Stimulated activated CD8-positive, alpha-beta memory T cell treated with anti-CD3 and anti-CD28 coated beads, Interleukin-15, amount 100 ng/mL, for 48 hours (primary cell): Measurements from ENCODE around the gene GAN.
"Not testable (repeated sequence)": the region's sequence is repeated elsewhere in the genome, so short reads cannot be mapped to it uniquely, and the experiment has no call there.

Experiments used
- DNase-seq, 2 donors: peaks; one replicate each; pipeline ENCODE4 v3.0.0-alpha.2; 2020; ENCODE audit warnings: low read depth in 2 of 2

GAN gene

DNA sequence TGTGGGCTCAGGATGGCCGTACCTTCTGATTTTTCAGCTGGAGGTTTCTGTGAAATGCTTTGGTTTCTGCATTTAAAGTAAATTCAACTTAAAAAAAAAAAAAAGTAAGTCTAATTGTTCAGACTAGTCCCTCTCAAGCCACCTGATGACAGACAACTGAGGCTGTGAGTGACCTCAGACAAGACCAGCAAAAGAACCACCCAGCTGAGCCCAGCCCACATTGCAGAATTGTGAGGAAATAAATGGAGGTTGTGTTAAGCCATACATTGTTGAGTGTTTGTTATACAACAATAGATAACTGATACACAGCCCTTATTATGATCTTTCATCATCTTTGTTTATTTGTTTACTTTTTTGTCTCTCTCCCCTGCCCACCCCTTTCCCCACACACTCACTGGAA is 85.1 kb downstream of the GAN start:
- DNase-seq: no peak

DNA sequence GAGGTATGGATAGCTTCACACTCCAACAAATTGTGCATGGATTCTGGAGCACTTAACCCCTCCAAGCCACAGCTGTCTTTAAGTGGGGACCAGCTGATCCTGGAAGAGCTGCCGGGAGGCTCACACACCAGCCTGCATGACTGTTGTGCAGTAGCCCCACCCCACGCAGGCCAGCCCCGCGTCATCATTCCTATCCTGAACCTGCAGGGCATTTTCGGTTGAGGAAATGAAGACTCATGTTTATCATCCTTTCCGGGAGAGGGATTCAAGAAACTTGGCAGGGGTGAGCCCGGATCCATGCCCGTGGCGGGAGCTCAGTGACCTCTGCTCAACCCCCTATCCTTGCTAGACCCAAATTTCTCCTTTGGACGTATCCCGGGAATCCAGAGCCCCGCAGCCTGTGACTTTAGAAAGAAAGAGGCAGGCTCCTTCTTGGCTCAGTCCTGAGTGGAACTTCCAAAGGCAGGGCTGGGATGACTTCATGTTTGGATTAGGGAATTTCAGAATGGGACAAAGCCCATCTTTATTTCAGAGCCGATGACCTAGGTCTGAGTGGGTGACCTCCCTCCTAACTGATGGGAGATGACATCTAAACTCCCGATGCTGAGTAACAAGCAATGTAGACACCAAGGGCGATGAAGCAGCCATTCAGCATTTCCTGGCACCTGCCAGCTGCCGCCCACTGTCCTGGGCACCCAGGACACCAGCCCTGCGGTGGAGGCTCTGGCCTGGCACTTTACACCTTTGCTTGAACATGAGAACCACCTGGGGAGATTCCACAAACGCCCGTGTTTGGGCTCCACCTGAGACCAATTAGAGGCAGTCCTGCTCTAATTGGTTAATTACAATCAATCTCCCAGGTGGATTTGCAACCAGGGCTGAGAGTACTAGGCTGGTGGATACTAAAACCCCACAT is 86.5 kb downstream of the GAN start:
- no peak for DNase-seq

DNA sequence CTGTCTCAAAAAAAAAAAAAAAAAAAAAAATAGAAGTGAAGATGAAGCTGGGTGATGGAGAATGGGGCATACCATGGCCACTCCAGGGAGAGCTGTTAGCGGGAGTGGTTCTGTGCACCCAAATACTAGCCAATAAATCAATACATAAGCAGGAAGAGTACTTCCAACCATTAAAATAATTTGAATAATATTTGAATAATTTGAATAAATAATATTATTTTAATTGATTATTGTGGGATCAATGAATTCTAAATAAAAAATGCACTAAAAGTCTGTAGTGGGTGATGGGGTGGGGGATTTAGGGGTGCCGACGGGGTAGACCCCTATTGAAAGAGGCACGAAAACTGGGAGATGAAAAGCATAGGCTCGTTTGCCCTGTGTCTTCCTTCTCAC is 88.4 kb downstream of the GAN start:
- DNase-seq: no peak

DNA sequence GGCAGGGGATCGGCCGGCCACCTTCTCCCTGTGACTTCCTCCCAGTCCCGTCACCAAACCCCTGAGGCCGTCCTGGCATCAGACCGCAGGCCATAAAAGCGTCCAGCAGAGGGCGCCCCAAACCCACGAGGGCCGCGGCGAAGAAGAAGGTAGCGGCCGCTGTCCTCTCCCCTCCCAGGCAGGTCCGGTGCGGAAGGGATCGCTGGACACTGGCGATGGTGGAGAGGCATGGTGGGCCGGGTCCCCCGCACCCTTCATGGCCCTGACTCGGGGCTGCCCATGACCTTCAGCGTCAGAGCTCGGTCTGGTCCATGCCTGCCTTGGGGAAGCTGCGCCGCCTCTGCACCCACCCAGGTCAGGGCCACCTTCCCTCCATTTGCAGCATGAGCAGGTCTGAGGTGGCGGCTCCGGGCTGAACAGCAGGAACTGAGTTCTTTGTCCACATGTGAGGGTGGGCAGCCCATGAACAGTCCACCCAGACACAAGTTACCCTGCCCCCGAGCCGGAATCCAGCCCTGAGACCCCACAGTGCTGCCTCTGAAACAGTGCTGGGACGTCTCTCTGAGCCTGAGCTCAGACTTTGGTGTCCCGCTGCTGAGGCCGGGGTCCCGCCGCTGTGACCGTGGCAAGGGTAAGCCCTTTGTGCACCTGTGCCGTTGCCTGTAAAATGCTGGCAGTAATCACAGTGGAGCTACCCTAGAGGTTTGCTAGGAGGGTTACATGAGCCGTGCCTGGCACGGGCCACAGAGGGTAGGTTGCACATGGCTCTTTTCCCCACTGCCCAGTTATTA is 89.0 kb downstream of the GAN start:
- DNase-seq: peak; percentile 57 to 70

DNA sequence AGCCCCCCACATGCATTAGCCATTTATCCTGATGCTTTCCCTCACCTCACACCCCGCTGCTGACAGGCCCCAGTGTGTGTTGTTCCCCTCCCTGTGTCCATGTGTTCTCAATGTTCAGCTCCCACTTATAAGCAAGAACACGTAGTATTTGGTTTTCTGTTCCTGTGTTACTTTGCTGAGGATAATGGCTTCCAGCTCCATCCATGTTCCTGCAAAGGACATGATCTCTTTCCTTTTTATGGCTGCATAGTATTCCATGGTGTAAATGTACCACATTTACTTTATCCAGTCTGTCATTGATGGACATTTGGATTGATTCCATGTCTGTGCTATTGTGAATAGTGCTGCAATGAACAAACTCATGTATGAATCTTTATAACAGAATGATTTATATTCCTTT is 90.2 kb downstream of the GAN start:
- not testable (repeated sequence) for DNase-seq

DNA sequence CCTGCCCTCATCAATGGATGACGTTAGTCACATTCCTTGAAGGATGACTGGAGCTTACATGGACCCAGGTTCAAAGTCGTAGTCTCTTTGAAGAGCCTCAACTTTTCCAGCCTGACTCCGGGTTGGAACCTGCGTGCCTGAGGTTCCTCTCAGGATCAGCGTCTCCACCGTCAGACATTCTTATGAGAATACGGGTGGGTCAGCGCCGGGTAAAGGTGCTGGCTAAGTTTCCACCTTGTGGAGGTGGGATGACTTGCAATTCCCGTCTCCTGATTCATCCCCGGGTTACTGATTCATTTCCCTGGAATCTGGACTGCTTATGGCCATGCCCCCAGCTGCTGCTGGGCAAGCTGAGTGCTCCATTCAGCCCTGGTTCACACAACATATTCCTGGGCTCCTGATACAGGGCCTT is 90.9 kb downstream of the GAN start:
- no peak for DNase-seq

DNA sequence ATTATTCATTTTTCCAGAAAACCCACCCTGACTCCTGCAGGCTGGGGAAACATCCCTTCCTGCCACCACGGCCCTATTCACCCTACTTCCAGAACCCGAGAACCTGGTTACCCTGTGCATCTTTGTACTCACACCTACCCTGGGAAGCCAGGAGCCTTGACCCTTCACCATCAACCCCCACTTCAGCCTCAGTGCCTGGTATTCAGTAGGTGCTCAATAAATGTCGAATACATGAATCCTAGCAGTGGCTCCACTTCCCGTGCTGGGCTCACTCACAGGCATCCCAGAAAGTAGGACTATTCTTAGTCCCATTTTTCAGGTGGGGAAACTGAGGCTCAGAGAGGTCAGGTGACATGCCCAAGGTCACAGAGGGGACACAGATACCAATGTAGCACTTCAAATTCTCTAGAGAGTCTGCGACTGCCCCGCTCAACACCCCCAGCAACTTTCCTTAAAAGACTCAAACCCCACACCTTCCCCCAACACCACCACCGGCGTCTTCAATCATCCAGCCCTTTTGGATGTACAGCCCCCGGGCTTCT is 93.7 kb downstream of the GAN start:
- DNase-seq: no peak

DNA sequence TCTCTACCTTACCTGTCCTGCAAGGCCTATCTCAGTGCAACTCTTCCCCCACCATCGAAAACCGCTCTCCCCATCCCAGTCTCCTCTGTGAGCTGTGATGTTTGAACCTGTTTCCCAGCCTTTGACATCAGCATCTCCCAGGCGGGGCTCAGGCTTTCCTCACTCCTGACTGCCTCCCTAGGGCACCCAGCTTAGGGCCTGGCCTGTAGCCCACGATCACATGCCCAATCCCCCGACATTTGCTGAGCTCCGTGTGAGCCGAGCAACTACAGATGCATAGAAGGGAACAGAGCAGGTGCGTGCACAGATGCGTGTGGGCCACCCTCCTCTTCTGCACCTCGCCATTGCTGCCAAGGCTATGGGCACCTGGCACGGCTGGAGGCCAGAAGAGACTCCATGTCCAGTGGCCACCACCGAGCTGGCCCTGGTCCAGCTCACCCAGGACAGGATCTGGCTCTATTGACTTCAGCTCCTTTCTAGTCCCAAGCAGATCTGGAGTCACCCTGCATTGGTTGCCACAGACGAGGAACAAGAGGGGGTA is 94.3 kb downstream of the GAN start:
- DNase-seq: no peak

DNA sequence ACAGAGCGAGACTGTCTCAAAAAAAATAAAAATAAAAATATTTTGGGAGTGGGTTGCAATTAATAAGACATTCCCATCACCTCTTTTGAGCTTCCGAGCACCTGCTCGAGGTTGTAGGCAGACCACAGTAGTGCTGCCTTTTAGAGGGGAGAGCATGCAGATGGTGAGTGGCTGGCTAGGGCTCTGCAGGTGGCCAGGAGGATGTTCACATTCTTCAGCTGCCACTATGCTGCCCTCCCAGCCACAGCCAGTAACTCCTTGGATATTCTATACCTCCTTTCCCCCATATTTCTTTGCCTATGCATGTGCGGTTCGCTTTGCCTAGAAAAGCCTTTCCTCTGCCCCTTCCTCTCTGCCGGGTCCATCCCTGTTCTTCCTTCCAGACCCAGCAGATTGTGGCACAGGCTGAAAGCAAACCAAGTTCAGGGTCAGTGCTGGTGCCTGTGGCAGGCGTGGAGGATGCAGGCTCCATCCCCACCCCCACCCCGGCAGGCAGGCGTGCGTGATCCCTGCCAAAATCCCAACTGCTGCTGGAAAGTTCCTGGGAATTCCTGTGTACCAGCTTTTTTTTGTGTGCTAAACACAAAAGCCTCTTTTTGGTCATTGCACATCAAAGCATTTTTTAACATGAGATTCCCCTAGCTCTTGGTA is 96.0 kb downstream of the GAN start:
- DNase-seq: no peak

DNA sequence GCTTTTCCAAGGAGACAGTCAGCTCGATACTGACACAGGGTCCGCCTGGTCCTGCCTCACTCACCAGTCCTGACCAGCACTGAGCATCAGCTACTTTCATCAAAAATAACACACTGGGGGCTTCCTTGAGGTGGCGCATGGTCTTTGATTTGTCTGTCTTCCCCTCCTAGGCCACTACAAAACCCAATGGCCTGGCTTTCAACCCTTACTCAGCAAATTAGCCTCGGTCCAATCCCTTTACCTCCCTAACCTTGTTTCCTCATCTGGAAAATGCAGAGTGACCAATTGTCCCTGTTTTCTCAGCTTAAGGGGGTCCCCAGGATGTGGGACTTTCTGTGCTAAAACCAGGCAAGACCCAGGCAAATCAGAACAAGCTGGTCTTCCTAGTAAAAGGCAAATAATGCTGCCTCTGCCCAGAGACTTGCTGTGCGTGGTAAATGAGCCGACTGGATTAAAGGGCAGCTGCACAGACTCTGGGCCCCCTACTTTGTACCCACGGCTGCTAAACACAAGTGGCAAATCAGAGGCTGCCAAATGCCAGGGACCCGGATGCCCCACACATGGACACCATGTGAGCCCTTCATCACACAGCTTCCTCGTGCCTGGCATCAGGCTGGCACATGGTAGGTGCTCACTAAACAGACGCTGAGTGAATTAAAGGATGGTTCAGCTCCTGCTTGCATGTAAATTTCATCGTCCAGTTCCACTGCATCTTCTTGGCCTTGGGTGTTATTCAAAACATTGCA is 98.7 kb downstream of the GAN start:
- no peak for DNase-seq

DNA sequence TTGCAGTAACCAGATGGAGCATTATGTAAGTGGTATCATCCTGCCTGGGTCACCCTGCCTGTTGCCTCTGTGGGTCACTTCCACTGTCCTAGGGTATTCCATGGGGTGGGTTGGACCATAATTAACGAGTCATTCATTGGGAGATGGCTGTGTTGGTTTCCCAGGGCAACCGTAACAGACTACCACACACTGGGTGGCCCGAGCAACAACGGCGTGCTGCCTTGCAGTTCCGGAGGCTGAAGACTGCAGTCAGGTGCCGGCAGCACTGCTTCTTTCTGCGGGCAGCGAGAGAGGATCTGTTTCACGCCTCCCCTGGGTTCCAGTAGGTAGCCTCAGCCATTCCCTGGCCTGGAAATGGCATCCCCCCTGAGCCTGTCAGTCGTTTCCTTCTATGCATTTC is 101.0 kb downstream of the GAN start:
- DNase-seq: no peak

DNA sequence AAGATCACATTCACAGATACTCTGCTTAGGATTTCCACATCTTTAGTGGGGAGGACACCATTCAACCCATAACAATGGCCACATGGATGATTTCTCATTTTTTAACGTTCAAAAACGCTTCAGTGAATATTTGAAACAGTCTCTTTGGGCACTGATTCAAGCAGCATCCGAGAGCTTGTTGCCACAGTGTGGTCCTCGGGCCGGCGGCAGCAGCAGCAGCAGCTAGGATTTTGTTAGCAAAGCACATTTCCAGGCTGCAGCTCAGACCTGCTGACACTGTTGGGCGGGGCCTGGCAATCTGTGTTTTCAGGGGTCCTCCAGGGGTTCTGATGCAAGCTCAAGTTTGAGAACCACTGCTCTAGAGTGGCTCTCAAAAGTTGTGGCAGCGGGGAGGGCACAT is 102.0 kb downstream of the GAN start:
- no peak for DNase-seq

DNA sequence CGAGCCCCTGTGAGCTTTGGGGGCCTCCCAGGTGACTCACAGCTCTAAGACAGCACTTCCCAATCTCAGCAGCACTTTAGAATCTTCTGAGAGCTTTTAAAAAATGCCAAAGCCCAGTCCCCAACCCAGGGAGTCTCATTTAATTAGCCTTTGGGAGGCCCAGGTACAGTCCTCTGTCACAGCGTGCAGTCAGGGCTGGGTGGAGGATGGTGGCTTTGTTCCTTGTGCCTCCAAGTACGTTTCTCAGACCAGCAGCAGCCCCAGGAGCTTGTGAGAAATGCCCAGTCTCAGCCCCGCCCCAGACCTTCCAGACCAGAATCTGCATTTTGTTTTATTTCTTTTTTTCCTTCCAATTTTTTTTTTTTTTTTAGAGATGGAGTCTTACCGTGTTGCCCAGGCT is 102.4 kb downstream of the GAN start:
- no peak for DNase-seq

DNA sequence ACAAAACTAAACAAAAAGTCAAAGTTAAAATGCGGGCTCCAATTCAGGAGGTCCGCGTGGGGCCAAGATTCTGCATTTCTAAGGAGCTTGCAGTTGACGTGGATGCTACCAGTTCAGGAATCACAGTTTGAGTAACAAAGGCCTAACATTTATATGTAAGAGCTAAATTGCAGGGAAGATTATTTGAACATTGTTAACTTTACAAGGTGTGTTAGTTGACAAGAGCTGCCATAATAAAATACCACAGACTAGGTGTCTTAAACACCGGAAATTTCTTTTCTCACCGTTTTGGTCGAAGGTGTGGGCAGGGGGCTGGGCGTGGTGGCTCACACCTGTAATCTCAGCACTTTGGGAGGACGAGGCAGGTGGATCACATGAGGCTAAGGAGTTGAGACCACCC is 105.0 kb downstream of the GAN start:
- no peak for DNase-seq

DNA sequence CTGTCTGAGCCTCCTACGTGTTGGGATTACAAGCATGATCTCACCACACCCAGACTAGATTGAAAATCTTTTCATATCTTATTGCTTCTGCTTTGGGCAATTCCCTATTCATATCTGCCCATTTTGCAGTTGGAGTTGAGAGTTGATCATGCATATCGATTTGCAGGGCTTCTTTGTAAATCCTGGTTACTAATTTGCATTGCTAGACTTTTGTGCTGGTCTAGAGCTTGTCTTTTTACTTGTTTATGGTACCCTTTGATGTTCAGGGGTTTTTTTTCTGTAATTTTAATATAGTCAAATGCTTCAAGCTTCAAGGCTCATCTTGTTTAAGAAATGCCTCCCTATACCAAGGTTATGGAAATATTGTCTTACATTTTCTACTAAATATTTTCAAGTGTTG is 106.4 kb downstream of the GAN start:
- DNase-seq: no peak

DNA sequence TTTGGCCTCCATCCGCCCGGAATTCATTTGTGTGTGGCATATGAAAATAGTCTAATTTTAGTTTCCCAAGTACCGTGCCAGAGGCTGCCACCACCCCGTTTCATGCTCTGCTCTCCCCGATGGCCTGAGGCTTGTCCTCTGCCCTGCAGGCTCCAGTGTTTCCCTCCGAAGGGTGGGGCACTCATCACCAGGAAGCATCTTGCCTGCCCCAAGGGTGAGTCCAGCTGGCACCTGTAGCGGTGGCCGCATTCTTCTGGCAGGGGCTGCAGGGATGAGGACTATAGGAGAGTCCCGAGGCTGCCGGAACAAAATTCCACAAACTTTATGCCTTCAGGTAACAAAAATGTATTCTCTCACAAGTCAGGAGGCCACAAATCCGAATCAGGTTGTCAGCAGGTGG is 106.8 kb downstream of the GAN start:
- DNase-seq: no peak

DNA sequence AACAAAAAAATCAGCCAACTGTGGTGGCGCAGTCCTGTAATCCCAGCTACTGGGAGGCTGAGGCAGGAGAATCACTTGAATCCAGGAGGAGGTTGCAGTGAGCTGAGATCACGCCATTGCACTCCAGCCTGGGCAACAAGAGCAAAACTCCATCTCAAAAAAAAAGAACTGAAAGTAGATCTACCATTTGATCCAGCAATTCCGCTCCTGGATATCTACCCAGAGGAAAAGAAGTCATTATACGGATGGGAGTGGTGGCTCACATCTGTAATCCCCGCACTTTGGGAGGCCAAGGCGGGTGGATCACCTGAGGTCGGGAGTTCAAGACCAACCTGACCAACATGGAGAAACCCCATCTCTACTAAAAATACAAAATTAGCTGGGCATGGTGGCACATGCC is 107.4 kb downstream of the GAN start:
- DNase-seq: not testable (repeated sequence)

DNA sequence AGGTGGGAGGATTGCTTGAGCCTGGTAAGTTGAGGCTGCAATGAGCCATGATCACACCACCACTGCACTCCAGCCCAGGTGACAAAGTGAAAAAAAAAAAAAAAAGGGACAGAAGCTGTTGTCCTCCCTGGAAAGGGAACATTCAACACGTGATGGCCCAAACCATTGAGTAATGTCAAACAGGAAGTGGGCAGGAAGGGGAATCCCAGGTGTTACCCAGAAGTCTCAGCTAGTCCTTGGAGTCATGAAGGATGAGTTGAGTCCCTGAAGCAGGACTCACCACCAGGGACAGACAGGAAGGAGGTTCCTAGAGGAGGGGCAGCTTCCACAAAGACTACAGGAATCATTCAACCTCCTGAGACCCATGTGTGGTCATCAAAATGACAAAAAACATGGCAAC is 110.0 kb downstream of the GAN start:
- no peak for DNase-seq

DNA sequence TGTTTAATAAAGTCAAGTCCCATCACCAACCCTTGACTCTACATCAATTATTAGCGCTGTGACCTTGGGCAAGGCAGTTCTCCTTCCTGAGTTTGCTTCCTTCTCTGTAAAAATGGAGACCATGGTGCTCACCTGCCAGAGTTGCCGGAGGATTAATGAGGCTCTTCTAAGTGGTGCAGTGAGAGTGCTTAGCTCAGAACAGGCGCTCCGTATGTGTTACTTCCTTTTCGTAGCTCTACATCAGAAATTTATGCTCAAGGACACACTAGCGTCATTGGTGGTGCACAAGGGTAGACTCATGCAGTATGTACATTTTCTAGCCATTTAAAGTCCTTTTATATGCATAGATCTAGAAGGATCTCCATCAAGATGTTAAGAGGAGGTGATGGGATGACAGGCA is 112.5 kb downstream of the GAN start:
- no peak for DNase-seq

DNA sequence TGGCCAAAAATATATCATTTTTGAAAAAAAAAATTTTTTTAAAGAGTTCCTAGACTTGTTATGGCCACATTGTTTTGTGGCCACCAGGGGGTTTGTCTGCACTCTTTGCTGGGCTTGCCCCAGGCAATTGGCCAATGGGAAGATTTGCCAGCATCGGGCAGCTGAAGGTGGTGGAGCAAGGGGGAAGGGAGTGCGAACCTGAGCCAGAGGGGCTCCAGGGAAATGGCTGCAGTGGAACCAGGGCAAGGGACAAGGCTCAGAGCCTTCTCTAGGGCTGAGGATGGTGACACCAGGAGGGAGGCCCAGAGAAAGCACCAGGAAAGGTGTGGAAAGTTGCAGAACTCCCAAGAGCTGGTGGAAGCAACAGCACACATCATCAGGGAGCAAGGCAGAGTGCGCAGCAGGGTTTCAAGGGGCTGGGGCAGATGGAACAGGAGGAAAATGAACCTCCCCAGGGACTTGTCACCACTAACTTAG is 114.3 kb downstream of the GAN start:
- no peak for DNase-seq
